HepG2 (cell line): ENCODE data around the gene CALN1. TPM values are rescaled to one million over a fixed set of nuclear protein-coding genes. Genes with fewer than 3 reads are reported as not detected.
A peak's percentile ranks its signal among the peaks of the same experiment; 100 is the strongest.

Source experiments
- AKAP8 ChIP-seq: sonication (generic); formaldehyde crosslinking; IDR thresholded peaks from 2 replicates; pipeline ENCODE4 v1.5.1; 2020; ENCODE audit warnings: mild to moderate bottlenecking, missing genetic modification reagents
- ARNT2 ChIP-seq: sonication (generic); formaldehyde crosslinking; IDR thresholded peaks from 2 replicates; pipeline ENCODE4 v1.8.0; 2022; ENCODE audit warnings: mild to moderate bottlenecking, low read depth, missing genetic modification reagents, moderate library complexity
- ELF3 ChIP-seq: IDR thresholded peaks from 2 replicates; pipeline ENCODE4 v1.6.1; 2016; ENCODE audit warnings: missing genetic modification reagents, missing compliant biosample characterization
- GZF1 ChIP-seq: sonication (generic); formaldehyde crosslinking; IDR thresholded peaks from 2 replicates; pipeline ENCODE4 v1.5.1; 2020; ENCODE audit warnings: mild to moderate bottlenecking, missing genetic modification reagents
- PCBP1 ChIP-seq: fragments of 200-400 bp; formaldehyde crosslinking; IDR thresholded peaks from 2 replicates; pipeline ENCODE4 v1.6.1; 2017; ENCODE audit warnings: mild to moderate bottlenecking, low read depth, low read length, borderline replicate concordance
- RAD21 ChIP-seq: fragments of 450-650 bp; formaldehyde crosslinking; IDR thresholded peaks from 2 replicates; pipeline ENCODE4 v1.5.0; 2020; ENCODE audit warnings: mild to moderate bottlenecking
- SMC3 ChIP-seq: IDR thresholded peaks from 2 replicates; pipeline ENCODE4 v1.6.1; 2011; ENCODE audit warnings: low read length, improper control_type of control experiment
- STAG1 ChIP-seq: sonication (generic); formaldehyde crosslinking; IDR thresholded peaks from 2 replicates; pipeline ENCODE4 v1.4.0; 2020; ENCODE audit warnings: missing genetic modification reagents
- TEAD3 ChIP-seq: optimal IDR thresholded peaks from 2 replicates; pipeline ENCODE3; 2016; ENCODE audit warnings: borderline replicate concordance
- XRCC5 ChIP-seq: fragments of 200-400 bp; formaldehyde crosslinking; optimal IDR thresholded peaks from 2 replicates; pipeline ENCODE3; 2017; ENCODE audit warnings: mild to moderate bottlenecking, low read length
- ZMYM2 ChIP-seq: sonication (generic); formaldehyde crosslinking; IDR thresholded peaks from 2 replicates; pipeline ENCODE4 v1.8.0; 2022; ENCODE audit warnings: mild to moderate bottlenecking, missing genetic modification reagents
- ZNF235 ChIP-seq: sonication (generic); formaldehyde crosslinking; IDR thresholded peaks from 2 replicates; pipeline ENCODE4 v1.8.1; 2023; ENCODE audit warnings: mild to moderate bottlenecking, missing genetic modification reagents, borderline replicate concordance
- ZNF3 ChIP-seq: IDR thresholded peaks from 2 replicates; pipeline ENCODE4 v1.7.0; 2017; ENCODE audit warnings: inconsistent platforms
- ZNF546 ChIP-seq: sonication (generic); formaldehyde crosslinking; conservative IDR thresholded peaks from 2 replicates; pipeline ENCODE4 v1.8.1; 2023; ENCODE audit warnings: mild to moderate bottlenecking, missing genetic modification reagents
- ZNF558 ChIP-seq: sonication (generic); formaldehyde crosslinking; IDR thresholded peaks from 2 replicates; pipeline ENCODE4 v1.9.0; 2022; ENCODE audit warnings: mild to moderate bottlenecking, missing genetic modification reagents, borderline replicate concordance
- ZNF607 ChIP-seq: sonication (generic); formaldehyde crosslinking; IDR thresholded peaks from 2 replicates; pipeline ENCODE4 v1.5.1; 2020; ENCODE audit warnings: missing genetic modification reagents, mild to moderate bottlenecking, borderline replicate concordance
- polyA plus RNA-seq, 8 experiments: library from polyadenylated mRNA; depleted of rRNA in 3 of 8; stranded (reverse) in 7 of 8; unstranded in 1 of 8; fragments of >200 nt; fragmentation: Illumina TruSeq in 4 of 8; extraction: Trizol in 4 of 8; gene quantifications; 2 replicates each; pipeline versions ENCODE4 v1.2.1 to v1.2.3, GENCODE V29; 2011 to 2016; ENCODE audit warnings: low read depth in 4 of 8, missing spikeins in 1 of 8, mixed read lengths in 1 of 8; ENCODE audit not compliant: insufficient read depth in 1 of 8
- total RNA-seq, 5 experiments: library from RNA; depleted of rRNA; stranded (reverse); fragments of >200 nt; fragmentation: Illumina TruSeq; extraction: Trizol; gene quantifications; 2 replicates each; pipeline ENCODE4 v1.2.3, GENCODE V29; 2016; ENCODE audit warnings: low read depth in 1 of 5

CALN1 gene
- total and polyA plus RNA-seq, 2 of the 13 experiments (the other 11 are each of a cell fraction or from before 2014, with no cell fraction given) = not detected

DNA sequence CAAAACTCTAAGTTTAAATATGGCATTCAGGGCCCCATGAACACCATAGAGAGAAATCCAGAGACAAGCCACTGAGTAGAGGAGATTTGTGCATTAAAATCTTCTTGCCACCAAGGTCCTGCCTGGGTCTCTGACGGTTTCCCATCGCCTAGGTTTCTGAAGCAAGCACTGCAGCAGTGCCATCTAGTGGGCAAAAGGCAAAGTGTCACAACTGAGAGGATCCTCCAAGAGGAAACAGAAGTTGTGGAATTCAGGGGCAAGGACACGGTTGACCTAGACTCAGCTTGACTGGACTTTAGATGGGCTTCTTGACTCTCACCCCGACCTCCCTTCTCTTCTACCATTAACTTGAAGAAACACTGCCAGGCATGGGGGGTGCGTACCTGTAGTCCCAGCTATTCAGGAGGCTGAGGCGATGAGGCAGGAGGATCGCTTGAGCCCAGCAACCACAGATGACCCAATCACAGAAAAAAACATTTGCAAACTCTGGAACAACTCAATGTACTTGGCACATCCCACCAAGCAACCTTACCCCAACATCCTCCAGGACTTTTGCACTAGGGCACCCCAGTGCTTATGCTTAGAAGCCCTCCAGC is 676.1 kb downstream of the CALN1 start (continued):
- TF ChIP-seq XRCC5 (peak; percentile 39), STAG1 (CRISPR knock-in tag) (peak; percentile 85), ZNF558 (CRISPR knock-in tag) (no peak), SMC3 (peak; percentile 80), ZMYM2 (CRISPR knock-in tag) (no peak), TEAD3 (CRISPR knock-in tag) (peak; percentile 22), GZF1 (CRISPR knock-in tag) (no peak), RAD21 (CRISPR knock-in tag) (0 out of 2 replicates have a peak, but pooled peaks have one; percentile 41), ELF3 (CRISPR knock-in tag) (0 out of 2 replicates have a peak, but pooled peaks have one; percentile 19), ARNT2 (CRISPR knock-in tag) (no peak), ZNF235 (CRISPR knock-in tag) (no peak), ZNF546 (CRISPR knock-in tag) (no peak), AKAP8 (CRISPR knock-in tag) (no peak), ZNF607 (CRISPR knock-in tag) (no peak), PCBP1 (no peak), ZNF3 (CRISPR knock-in tag) (no peak)
